Neural progenitor cell (in vitro differentiated cells): ENCODE results near the gene TTC4. TPM values are rescaled to one million over a fixed set of nuclear protein-coding genes. Genes with fewer than 3 reads are reported as not detected.

ENCODE experiments used
- DNase-seq: peaks from one replicate; pipeline ENCODE4 v3.0.0-alpha.2; 2016; ENCODE audit warnings: low spot score
- H2AFZ ChIP-seq: fragments of 200-600 bp; sonication (generic); replicated peaks from 2 replicates; pipeline ENCODE4 v1.6.1; 2016; ENCODE audit warnings: antibody characterized with exemption
- H3F3A ChIP-seq: fragments of 200-600 bp; sonication (generic); 2 replicates; pipeline ENCODE4 v1.6.1; 2016; ENCODE audit warnings: antibody characterized with exemption, low read depth
- H3K27ac ChIP-seq: fragments of 200-600 bp; sonication (generic); 2 replicates; pipeline ENCODE4 v1.5.1; 2016; ENCODE audit warnings: mild to moderate bottlenecking
- H3K27me3 ChIP-seq: fragments of 200-600 bp; sonication (generic); 2 replicates; pipeline ENCODE4 v1.6.1; 2016; ENCODE audit warnings: mild to moderate bottlenecking, moderate library complexity
- H3K36me3 ChIP-seq: fragments of 200-600 bp; sonication (generic); 2 replicates; pipeline ENCODE4 v1.5.1; 2016
- H3K4me1 ChIP-seq: fragments of 200-600 bp; sonication (generic); 2 replicates; pipeline ENCODE4 v1.6.1; 2016; ENCODE audit warnings: mixed run types
- H3K4me2 ChIP-seq: fragments of 200-600 bp; sonication (generic); 2 replicates; pipeline ENCODE4 v1.6.1; 2016
- H3K4me3 ChIP-seq: fragments of 200-600 bp; sonication (generic); 2 replicates; pipeline ENCODE4 v1.5.1; 2016
- H3K79me2 ChIP-seq: fragments of 200-600 bp; sonication (generic); 2 replicates; pipeline ENCODE4 v1.6.1; 2016; ENCODE audit warnings: low read depth
- H3K9ac ChIP-seq: fragments of 200-600 bp; sonication (generic); 2 replicates; pipeline ENCODE4 v1.6.1; 2016
- H3K9me3 ChIP-seq: fragments of 200-600 bp; sonication (generic); 2 replicates; pipeline ENCODE4 v1.5.1; 2016; ENCODE audit warnings: low read depth
- H4K20me1 ChIP-seq: fragments of 200-600 bp; sonication (generic); 2 replicates; pipeline ENCODE4 v1.6.1; 2016; ENCODE audit warnings: low read depth
- H3K27ac Mint-ChIP-seq: 3 replicates; pipeline ENCODE4 v1.8.0; 2021; ENCODE audit warnings: mixed read lengths
- H3K27me3 Mint-ChIP-seq: 2 replicates; pipeline ENCODE4 v1.8.0; 2022; ENCODE audit warnings: low read depth, mild to moderate bottlenecking, inconsistent platforms, moderate library complexity, mixed read lengths; ENCODE audit not compliant: insufficient read depth
- H3K36me3 Mint-ChIP-seq: 3 replicates; pipeline ENCODE4 v1.8.0; 2021; ENCODE audit warnings: mixed read lengths
- H3K4me1 Mint-ChIP-seq: 3 replicates; pipeline ENCODE4 v1.8.0; 2021; ENCODE audit warnings: mixed read lengths
- H3K4me3 Mint-ChIP-seq: 3 replicates; pipeline ENCODE4 v1.8.0; 2021; ENCODE audit warnings: mild to moderate bottlenecking, moderate library complexity, mixed read lengths
- H3K9me3 Mint-ChIP-seq: 3 replicates; pipeline ENCODE4 v1.8.0; 2020; ENCODE audit warnings: mixed read lengths
- EZH2 ChIP-seq: fragments of 200-600 bp; sonication (generic); IDR thresholded peaks from 2 replicates; pipeline ENCODE4 v1.6.1; 2017; ENCODE audit warnings: antibody characterized with exemption, mild to moderate bottlenecking, moderate library complexity
- EZH2phosphoT487 ChIP-seq: fragments of 200-600 bp; sonication (generic); IDR thresholded peaks from 2 replicates; pipeline ENCODE4 v1.6.1; 2017; ENCODE audit warnings: antibody characterized with exemption
- total RNA-seq: library from RNA; depleted of rRNA; stranded (reverse); fragments of >200 nt; gene quantifications from 2 replicates; pipeline ENCODE4 v1.2.3, GENCODE V29; 2015; ENCODE audit warnings: low replicate concordance
- TF ChIP-seq, protein P1 (sequence below): fragments of 200-600 bp; sonication (generic); IDR thresholded peaks from 2 replicates; pipeline ENCODE4 v1.5.1; 2017; ENCODE audit warnings: antibody characterized with exemption, mild to moderate bottlenecking

TTC4 gene
- total RNA-seq, 1 donor from 2014 or later: 37.5 TPM

DNA sequence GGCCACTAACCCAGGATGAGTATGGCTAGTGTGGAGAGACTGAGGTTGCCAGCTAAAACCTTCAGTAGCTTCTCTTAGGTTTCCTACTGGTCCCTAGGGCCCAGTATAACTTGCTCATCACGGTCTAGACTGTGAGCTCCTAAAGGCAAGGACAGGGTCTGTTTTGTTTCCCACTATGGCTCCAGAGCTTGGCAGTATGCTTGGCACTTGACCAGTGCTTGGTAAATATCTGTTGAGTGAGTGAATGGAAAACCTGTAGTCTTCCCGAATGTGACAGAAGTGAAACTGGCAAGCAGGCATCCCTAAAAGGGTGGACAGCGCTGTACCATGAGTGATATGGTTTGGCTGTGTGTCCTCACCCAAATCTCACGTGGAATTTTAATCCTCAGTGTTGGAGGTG, 61.8 kb downstream of the TTC4 start:
- Mint-ChIP-seq H3K4me1 (peaks cover 5% of the 10 kb centered on the region), H3K27me3 (peaks cover 16% of the 10 kb centered on the region), H3K9me3 (peaks cover 3% of the 10 kb centered on the region), H3K36me3 (no peaks in the 10 kb centered on the region), H3K27ac (no peak overlapping the region), H3K4me3 (no peak overlapping the region)
- H3K9me3 ChIP-seq: no peaks in the 10 kb centered on the region
- H3K27me3 ChIP-seq: peaks cover 24% of the 10 kb centered on the region
- H4K20me1 ChIP-seq: no peaks in the 10 kb centered on the region
- no peaks in the 10 kb centered on the region for H3K79me2 ChIP-seq
- H2AFZ ChIP-seq: no peak overlapping the region
- H3K4me1 ChIP-seq: peaks cover 4% of the 10 kb centered on the region
- no peak overlapping the region for H3K4me2 ChIP-seq
- no peak overlapping the region for H3K4me3 ChIP-seq
- H3F3A ChIP-seq: no peaks in the 10 kb centered on the region
- DNase-seq: no peak
- H3K27ac ChIP-seq: no peak overlapping the region
- TF ChIP-seq EZH2phosphoT487: no peak
- TF ChIP-seq, protein P1, sequence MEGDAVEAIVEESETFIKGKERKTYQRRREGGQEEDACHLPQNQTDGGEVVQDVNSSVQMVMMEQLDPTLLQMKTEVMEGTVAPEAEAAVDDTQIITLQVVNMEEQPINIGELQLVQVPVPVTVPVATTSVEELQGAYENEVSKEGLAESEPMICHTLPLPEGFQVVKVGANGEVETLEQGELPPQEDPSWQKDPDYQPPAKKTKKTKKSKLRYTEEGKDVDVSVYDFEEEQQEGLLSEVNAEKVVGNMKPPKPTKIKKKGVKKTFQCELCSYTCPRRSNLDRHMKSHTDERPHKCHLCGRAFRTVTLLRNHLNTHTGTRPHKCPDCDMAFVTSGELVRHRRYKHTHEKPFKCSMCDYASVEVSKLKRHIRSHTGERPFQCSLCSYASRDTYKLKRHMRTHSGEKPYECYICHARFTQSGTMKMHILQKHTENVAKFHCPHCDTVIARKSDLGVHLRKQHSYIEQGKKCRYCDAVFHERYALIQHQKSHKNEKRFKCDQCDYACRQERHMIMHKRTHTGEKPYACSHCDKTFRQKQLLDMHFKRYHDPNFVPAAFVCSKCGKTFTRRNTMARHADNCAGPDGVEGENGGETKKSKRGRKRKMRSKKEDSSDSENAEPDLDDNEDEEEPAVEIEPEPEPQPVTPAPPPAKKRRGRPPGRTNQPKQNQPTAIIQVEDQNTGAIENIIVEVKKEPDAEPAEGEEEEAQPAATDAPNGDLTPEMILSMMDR: no peak
- TF ChIP-seq EZH2: no peak
- no peak overlapping the region for H3K9ac ChIP-seq
- H3K36me3 ChIP-seq: no peaks in the 10 kb centered on the region

DNA sequence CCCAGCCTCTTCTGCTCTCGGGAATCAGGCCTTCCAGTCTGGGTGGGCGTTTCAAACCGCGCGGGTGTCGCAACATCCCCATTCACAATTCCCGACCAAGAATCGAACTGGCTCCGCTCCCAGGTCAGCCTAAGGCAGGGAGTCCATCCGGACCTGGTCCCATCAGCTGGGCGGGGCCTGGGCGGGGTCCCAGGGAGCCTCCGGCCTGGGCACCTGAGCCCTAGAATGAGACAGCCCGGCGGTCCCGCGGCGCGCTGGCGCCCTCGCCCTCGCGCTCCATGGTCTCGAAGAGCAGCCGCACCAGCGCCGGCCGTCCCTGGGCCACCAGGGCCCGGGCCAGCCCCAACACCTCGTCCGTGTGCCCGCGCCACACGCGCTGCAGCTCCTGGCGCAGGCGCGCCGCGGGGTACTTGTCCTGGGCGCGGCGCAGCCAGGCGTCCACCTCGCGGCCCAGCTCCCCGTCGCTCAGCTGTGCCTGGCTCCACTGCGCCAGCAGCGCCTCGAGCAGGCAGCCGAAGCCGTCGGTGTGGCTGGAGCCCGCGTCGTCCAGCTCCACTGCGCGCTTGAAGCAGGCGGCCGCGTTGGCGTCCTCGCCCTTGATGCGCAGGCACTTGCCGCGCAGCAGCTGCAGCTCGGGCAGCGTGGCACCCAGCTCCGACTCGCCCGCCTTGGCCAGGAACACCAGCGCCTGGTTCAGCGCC, 65.5 kb downstream of the TTC4 start:
- H3K4me3 ChIP-seq: no peak overlapping the region
- no peaks in the 10 kb centered on the region for H3F3A ChIP-seq
- Mint-ChIP-seq H3K27ac (no peak overlapping the region), H3K27me3 (peaks cover 11% of the 10 kb centered on the region), H3K9me3 (no peaks in the 10 kb centered on the region), H3K4me1 (no peaks in the 10 kb centered on the region), H3K36me3 (no peaks in the 10 kb centered on the region), H3K4me3 (no peak overlapping the region)
- H3K79me2 ChIP-seq: no peaks in the 10 kb centered on the region
- DNase-seq: peak; percentile 48
- no peak for TF ChIP-seq EZH2
- TF ChIP-seq, protein P1: no peak
- H4K20me1 ChIP-seq: no peaks in the 10 kb centered on the region
- no peak overlapping the region for H3K27ac ChIP-seq
- H3K4me1 ChIP-seq: no peaks in the 10 kb centered on the region
- H3K4me2 ChIP-seq: no peak overlapping the region
- no peak overlapping the region for H3K9ac ChIP-seq
- H3K9me3 ChIP-seq: no peaks in the 10 kb centered on the region
- H3K27me3 ChIP-seq: peaks cover 34% of the 10 kb centered on the region
- H3K36me3 ChIP-seq: no peaks in the 10 kb centered on the region
- H2AFZ ChIP-seq: no peak overlapping the region

DNA sequence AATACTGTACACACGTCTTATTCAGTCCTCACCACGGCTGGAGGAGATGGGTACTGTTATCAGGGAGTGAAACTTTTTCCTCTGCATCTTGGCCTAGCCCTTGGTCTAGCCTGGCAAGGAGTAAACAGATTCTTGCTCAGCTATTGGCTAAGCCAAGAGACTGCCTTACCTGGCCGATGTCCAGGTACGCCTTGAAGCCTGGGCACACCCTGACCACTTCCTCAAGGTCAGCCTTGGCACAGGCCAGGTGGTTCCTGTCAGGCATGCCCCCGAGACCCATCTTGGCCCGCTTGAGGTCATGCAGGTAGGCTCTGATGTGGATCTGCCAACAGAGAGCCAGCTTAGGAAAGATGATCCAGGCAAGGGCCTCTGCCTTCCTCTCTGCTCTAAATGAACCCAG, 66.5 kb downstream of the TTC4 start:
- Histone ChIP-seq H3K9me3 (no peaks in the 10 kb centered on the region), H2AFZ (no peak overlapping the region), H3K27ac (no peak overlapping the region), H3K27me3 (peaks cover 34% of the 10 kb centered on the region), H3K4me1 (no peaks in the 10 kb centered on the region), H3K79me2 (no peaks in the 10 kb centered on the region), H3K9ac (no peak overlapping the region), H3K4me2 (no peak overlapping the region), H3K36me3 (no peaks in the 10 kb centered on the region), H3K4me3 (no peak overlapping the region), H4K20me1 (no peaks in the 10 kb centered on the region), H3F3A (no peaks in the 10 kb centered on the region)
- TF ChIP-seq EZH2phosphoT487 (no peak), EZH2 (no peak)
- TF ChIP-seq, protein P1: no peak
- H3K4me3 Mint-ChIP-seq: no peak overlapping the region
- H3K4me1 Mint-ChIP-seq: no peaks in the 10 kb centered on the region
- no peak overlapping the region for H3K27ac Mint-ChIP-seq
- DNase-seq: no peak
- peaks cover 14% of the 10 kb centered on the region for H3K27me3 Mint-ChIP-seq
- no peaks in the 10 kb centered on the region for H3K9me3 Mint-ChIP-seq
- no peaks in the 10 kb centered on the region for H3K36me3 Mint-ChIP-seq
